HepG2 (cell line): ENCODE data around the gene SCYL1. TPM values are rescaled to one million over a fixed set of nuclear protein-coding genes. Genes with fewer than 3 reads are reported as not detected.

Experiments
- ATAC-seq: fragments of 200-7000 bp; cut with Tn5 transposase; 3 replicates; pipeline ENCODE4 v1.9.1; 2020; ENCODE audit warnings: mild to moderate bottlenecking, moderate library complexity
- BruUV-seq: library from RNA; stranded (reverse); fragments of 400-500 nt; replicated peaks from 2 replicates; lab custom pipeline; 2021; lab: Mats Ljungman, UMichigan
- CTCF ChIA-PET: fragments of 300-600 bp; formaldehyde crosslinking; extraction: SDS; loops from one replicate; lab custom pipeline; 2021; ENCODE audit warnings: low total read pairs, inconsistent platforms, low intra/inter-chr PET ratio; lab: Yijun Ruan, JAX
- POLR2A ChIA-PET: fragments of 350-600 bp; sonication (Branson Sonifier 250); formaldehyde crosslinking; loops from one replicate; lab custom pipeline; 2020; ENCODE audit warnings: antibody characterized with exemption, inconsistent platforms; lab: Yijun Ruan, JAX
- DNase-seq: peaks from one replicate; pipeline ENCODE4 v3.0.0-alpha.2; 2015; ENCODE audit warnings: low spot score
- FAIRE-seq: peaks from 3 replicates; lab custom pipeline; 2011; peaks lifted over from hg19 to GRCh38; lab: Jason Lieb, UNC
- H2AFZ ChIP-seq: one replicate; pipeline ENCODE4 v1.6.1; 2011; ENCODE audit warnings: low read length, inconsistent platforms
- H3K27ac ChIP-seq: fragments of 300-600 bp; 3 replicates; pipeline ENCODE4 v1.8.0; 2011; ENCODE audit warnings: mixed run types, mild to moderate bottlenecking, mixed read lengths, low read length, inconsistent platforms; ENCODE audit not compliant: insufficient read depth; ENCODE audit errors: extremely low read length
- H3K27me3 ChIP-seq, 2 experiments: fragments of 200-600 bp in 1 of 2; 2 replicates in 1 of 2; 3 replicates in 1 of 2; pipeline versions ENCODE4 v1.6.0 to v1.8.0; 2011; ENCODE audit warnings: low read length in 2 of 2, mild to moderate bottlenecking in 2 of 2, moderate library complexity in 2 of 2, inconsistent platforms in 1 of 2; ENCODE audit not compliant: insufficient read depth in 2 of 2, control insufficient read depth in 1 of 2
- H3K36me3 ChIP-seq, 2 experiments: fragments of 200-600 bp in 1 of 2; replicated peaks in 1 of 2; 2 replicates in 1 of 2; 3 replicates in 1 of 2; pipeline versions ENCODE4 v1.5.1 to v1.8.0; 2011; ENCODE audit warnings: low read length in 2 of 2, inconsistent platforms in 1 of 2; ENCODE audit not compliant: insufficient read depth in 2 of 2, control insufficient read depth in 1 of 2
- H3K4me1 ChIP-seq: 2 replicates; pipeline ENCODE4 v1.5.1; 2012; ENCODE audit warnings: low read length, inconsistent platforms; ENCODE audit not compliant: insufficient read depth
- H3K4me2 ChIP-seq: 2 replicates; pipeline ENCODE4 v1.6.0; 2011; ENCODE audit warnings: low read depth, low read length, inconsistent platforms
- H3K4me3 ChIP-seq, 3 experiments: fragments of 200-600 bp in 1 of 3; sonication (generic), shearing (Covaris generic) in 1 of 3; replicated peaks in 1 of 3; 2 replicates each; pipeline ENCODE4 v1.5.1; 2011 to 2016; ENCODE audit warnings: low read length in 3 of 3, inconsistent platforms in 2 of 3, low read depth in 2 of 3, mild to moderate bottlenecking in 2 of 3, control low read depth in 1 of 3, mixed read lengths in 1 of 3; ENCODE audit not compliant: insufficient read depth in 1 of 3
- H3K79me2 ChIP-seq: one replicate; pipeline ENCODE4 v1.6.1; 2011; ENCODE audit warnings: low read length, inconsistent platforms; ENCODE audit not compliant: insufficient read depth
- H3K9ac ChIP-seq: 2 replicates; pipeline ENCODE4 v1.6.0; 2011; ENCODE audit warnings: mild to moderate bottlenecking, low read depth, low read length, inconsistent platforms; ENCODE audit not compliant: insufficient read depth
- H3K9me3 ChIP-seq: 2 replicates; pipeline ENCODE4 v1.5.1; 2012; ENCODE audit warnings: mild to moderate bottlenecking, low read length
- H4K20me1 ChIP-seq: 2 replicates; pipeline ENCODE4 v1.6.0; 2011; ENCODE audit warnings: inconsistent platforms, mild to moderate bottlenecking, low read length, moderate library complexity; ENCODE audit not compliant: insufficient read depth
- ATF7 ChIP-seq, 2 experiments: fragments of 450-650 bp in 1 of 2; sonication (generic) in 1 of 2; formaldehyde crosslinking in 1 of 2; IDR thresholded peaks; 2 replicates each; pipeline versions ENCODE4 v1.4.0 to v1.6.1; 2016 to 2020; ENCODE audit warnings: antibody characterized with exemption in 1 of 2, mild to moderate bottlenecking in 1 of 2, missing genetic modification reagents in 1 of 2
- DNMT1 ChIP-seq: sonication (generic); formaldehyde crosslinking; IDR thresholded peaks from 2 replicates; pipeline ENCODE4 v1.5.1; 2020; ENCODE audit warnings: mild to moderate bottlenecking, missing genetic modification reagents
- FOXC1 ChIP-seq: sonication (generic); formaldehyde crosslinking; IDR thresholded peaks from 2 replicates; pipeline ENCODE4 v1.8.0; 2022; ENCODE audit warnings: mild to moderate bottlenecking, missing genetic modification reagents, borderline replicate concordance
- GLI4 ChIP-seq: sonication (generic); formaldehyde crosslinking; IDR thresholded peaks from 2 replicates; pipeline ENCODE4 v1.5.1; 2020; ENCODE audit warnings: missing genetic modification reagents, mild to moderate bottlenecking, moderate library complexity, borderline replicate concordance
- MXD4 ChIP-seq: IDR thresholded peaks from 2 replicates; pipeline ENCODE4 v1.6.1; 2016; ENCODE audit warnings: mild to moderate bottlenecking, missing biosample characterization, missing genetic modification reagents
- NFATC3 ChIP-seq: sonication (generic); formaldehyde crosslinking; IDR thresholded peaks from 2 replicates; pipeline ENCODE4 v1.5.1; 2020; ENCODE audit warnings: mild to moderate bottlenecking, missing genetic modification reagents
- RXRA ChIP-seq: sonication (generic); formaldehyde crosslinking; IDR thresholded peaks from 2 replicates; pipeline ENCODE4 v1.5.1; 2020; ENCODE audit warnings: missing genetic modification reagents
- SNAPC4 ChIP-seq: sonication (generic); formaldehyde crosslinking; IDR thresholded peaks from 2 replicates; pipeline ENCODE4 v1.4.0; 2020; ENCODE audit warnings: mild to moderate bottlenecking, missing genetic modification reagents
- ZFP37 ChIP-seq: sonication (generic); formaldehyde crosslinking; IDR thresholded peaks from 2 replicates; pipeline ENCODE4 v1.4.0; 2020; ENCODE audit warnings: missing genetic modification reagents, borderline replicate concordance
- ZNF234 ChIP-seq: sonication (generic); formaldehyde crosslinking; conservative IDR thresholded peaks from 2 replicates; pipeline ENCODE4 v1.5.1; 2020; ENCODE audit warnings: mild to moderate bottlenecking, missing genetic modification reagents
- ZNF629 ChIP-seq: sonication (generic); formaldehyde crosslinking; conservative IDR thresholded peaks from 2 replicates; pipeline ENCODE4 v1.5.0; 2020; ENCODE audit warnings: missing genetic modification reagents
- ZNF687 ChIP-seq: sonication (generic); formaldehyde crosslinking; IDR thresholded peaks from 2 replicates; pipeline ENCODE4 v1.5.1; 2020; ENCODE audit warnings: mild to moderate bottlenecking, missing genetic modification reagents, moderate library complexity
- WGBS: methylation state at CpG from one replicate; pipeline ENCODE4 v1.1.6; 2017; ENCODE audit warnings: low lambda C conversion rate; 5-methylcytosine and 5-hydroxymethylcytosine counted together
- in situ Hi-C: cut with HindIII; loops from 2 replicates; pipeline ENCODE4 v1.10.0; 2017; ENCODE audit warnings: low pct_unique_long_range_greater_than_20kb; ENCODE audit not compliant: extremely low pct_ligation_motif_present
- intact Hi-C: fragments of 100-400 bp; cut with micrococcal nuclease; formaldehyde crosslinking; loops from one replicate; pipeline ENCODE4 v1.10.0; 2022; ENCODE audit not compliant: unreplicated experiment
- polyA plus RNA-seq, 8 experiments: library from polyadenylated mRNA; depleted of rRNA in 3 of 8; stranded (reverse) in 7 of 8; unstranded in 1 of 8; fragments of >200 nt; fragmentation: Illumina TruSeq in 4 of 8; extraction: Trizol in 4 of 8; gene quantifications; 2 replicates each; pipeline versions ENCODE4 v1.2.1 to v1.2.3, GENCODE V29; 2011 to 2016; ENCODE audit warnings: low read depth in 4 of 8, missing spikeins in 1 of 8, mixed read lengths in 1 of 8; ENCODE audit not compliant: insufficient read depth in 1 of 8
- total RNA-seq, 5 experiments: library from RNA; depleted of rRNA; stranded (reverse); fragments of >200 nt; fragmentation: Illumina TruSeq; extraction: Trizol; gene quantifications; 2 replicates each; pipeline ENCODE4 v1.2.3, GENCODE V29; 2016; ENCODE audit warnings: low read depth in 1 of 5

Gene SCYL1
- total and polyA plus RNA-seq, 2 of the 13 experiments (the other 11 are each of a cell fraction or from before 2014, with no cell fraction given): 65.9 to 103 TPM

GRCh38 chr11:65581928-65582327 lies 57.0 kb downstream of the SCYL1 start (continued):
- TF ChIP-seq SNAPC4 (CRISPR knock-in tag) (no peak), DNMT1 (no peak), ATF7 (IDR thresholded peaks at IDR 0.05) (no peak), ATF7 (CRISPR knock-in tag; IDR thresholded peaks at IDR 0.05) (no peak), ZNF629 (CRISPR knock-in tag) (no peak), GLI4 (CRISPR knock-in tag) (no peak), MXD4 (no peak), ZNF234 (CRISPR knock-in tag) (no peak), ZFP37 (CRISPR knock-in tag) (no peak), NFATC3 (no peak)
- TF ChIP-seq, all 625 proteins: peak for 0

- no peak for ATAC-seq
- Histone ChIP-seq H3K9me3 (no peaks in the 10 kb centered on the region), H3K4me3 (no peak overlapping the region), H3K27ac (no peak overlapping the region), H3K9ac (no peak overlapping the region), H3K79me2 (no peaks in the 10 kb centered on the region), H3K36me3 (0 out of 5 replicates have a peak, but pooled peaks cover 0 to 4% of the 10 kb centered on the region in 2 experiments), H3K4me1 (peaks cover 24% of the 10 kb centered on the region), H2AFZ (no peak overlapping the region), H3K4me2 (no peak overlapping the region), H4K20me1 (no peaks in the 10 kb centered on the region), H3K27me3 (no peaks in the 10 kb centered on the region)
- no TSS peak for BruUV-seq
- intact Hi-C loops (no loop called here), in situ Hi-C loops (no loop called here)
- no peak for FAIRE-seq
- no peak for DNase-seq
- POLR2A ChIA-PET: no interaction called here
- CTCF ChIA-PET: no interaction called here
- WGBS: 71% methylated on average over 3 of the region's 10 CpGs
- TF ChIP-seq FOXC1 (CRISPR knock-in tag): no peak
- TF ChIP-seq RXRA (CRISPR knock-in tag): no peak
- TF ChIP-seq ZNF687 (CRISPR knock-in tag): no peak
Measured at GRCh38 chr11:65583589-65583988, 58.7 kb downstream of the SCYL1 start.
